IMR-90 (cell line): ENCODE measurements around the gene TBC1D22A.

Experiments used
- CHD1 ChIP-seq: IDR thresholded peaks from 2 replicates; pipeline ENCODE4 v1.6.1; 2012; ENCODE audit warnings: low read depth, low read length, improper control_type of control experiment
- CTCF ChIP-seq: conservative IDR thresholded peaks from 2 replicates; pipeline ENCODE4 v1.5.1; 2012; ENCODE audit warnings: mild to moderate bottlenecking, low read depth, low read length, improper control_type of control experiment
- ELK1 ChIP-seq: fragments of 150-350 bp; IDR thresholded peaks from 2 replicates; pipeline ENCODE4 v1.6.1; 2016; ENCODE audit warnings: low read depth, mild to moderate bottlenecking, low read length, moderate library complexity, borderline replicate concordance
- MAFK ChIP-seq: IDR thresholded peaks from 2 replicates; pipeline ENCODE4 v1.6.1; 2012; ENCODE audit warnings: low read depth, low read length, improper control_type of control experiment
- MAZ ChIP-seq: IDR thresholded peaks from 2 replicates; pipeline ENCODE4 v1.6.1; 2012; ENCODE audit warnings: low read depth, mild to moderate bottlenecking, low read length, improper control_type of control experiment, moderate library complexity, borderline replicate concordance
- MXI1 ChIP-seq: IDR thresholded peaks from 2 replicates; pipeline ENCODE4 v1.6.1; 2012; ENCODE audit warnings: low read depth, mild to moderate bottlenecking, low read length, moderate library complexity, borderline replicate concordance
- NFE2L2 ChIP-seq: fragments of 150-350 bp; IDR thresholded peaks from 2 replicates; pipeline ENCODE4 v1.6.1; 2016; ENCODE audit warnings: low read depth, mild to moderate bottlenecking, low read length
- POLR2A ChIP-seq: IDR thresholded peaks from 2 replicates; pipeline ENCODE4 v1.6.1; 2012; ENCODE audit warnings: mild to moderate bottlenecking, low read depth, low read length
- RAD21 ChIP-seq: IDR thresholded peaks from 2 replicates; pipeline ENCODE4 v1.6.1; 2012; ENCODE audit warnings: low read length, improper control_type of control experiment
- RCOR1 ChIP-seq: IDR thresholded peaks from 2 replicates; pipeline ENCODE4 v1.6.1; 2012; ENCODE audit warnings: mild to moderate bottlenecking, low read length, improper control_type of control experiment; ENCODE audit not compliant: insufficient replicate concordance
- SMC3 ChIP-seq: fragments of 150-350 bp; IDR thresholded peaks from 2 replicates; pipeline ENCODE4 v1.6.1; 2016; ENCODE audit warnings: low read depth, mild to moderate bottlenecking, antibody characterized with exemption, low read length, moderate library complexity

DNA sequence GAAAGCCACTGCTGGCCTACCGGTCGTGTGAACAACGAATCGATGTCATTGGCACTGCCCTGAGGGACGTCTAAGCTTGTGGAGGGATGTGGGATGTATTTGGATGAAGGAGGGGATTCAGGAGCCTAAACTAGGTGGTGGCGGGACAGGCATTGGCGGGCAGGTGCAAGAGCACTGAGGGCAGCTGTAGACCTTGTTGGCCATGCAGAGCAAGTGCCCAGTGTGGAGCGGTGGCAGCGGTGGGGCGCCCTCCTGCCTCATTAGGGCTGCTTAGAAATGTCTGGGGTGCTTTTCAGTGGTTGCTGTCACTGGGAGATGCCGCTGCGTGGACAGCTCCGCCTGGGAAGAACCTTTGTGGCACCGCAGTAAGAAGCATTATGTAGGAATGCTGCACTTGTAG lies 220.2 kb downstream of the TBC1D22A start:
- TF ChIP-seq POLR2A (no peak), CTCF (no peak), RAD21 (no peak), NFE2L2 (no peak), RCOR1 (no peak), ELK1 (no peak), SMC3 (no peak), CHD1 (no peak), MXI1 (no peak), MAFK (no peak), MAZ (no peak)
